Uterus (tissue), 2 donors: ENCODE data around the gene CDH13.

ENCODE experiments used
- POLR2A ChIP-seq, 2 donors: fragments of 450-650 bp; IDR thresholded peaks; one replicate each; pipeline ENCODE4 v1.6.1; 2016; ENCODE audit warnings: antibody characterized with exemption in 2 of 2, mild to moderate bottlenecking in 1 of 2, moderate library complexity in 1 of 2
- TF ChIP-seq, protein P1 (sequence below), 4 experiments: fragments of 200-600 bp in 2 of 4; fragments of 450-650 bp in 2 of 4; sonication (generic) in 2 of 4; IDR thresholded peaks; one replicate each; pipeline ENCODE4 v1.5.1; 2016 to 2019; ENCODE audit warnings: antibody characterized with exemption in 4 of 4, mild to moderate bottlenecking in 2 of 4, moderate library complexity in 1 of 4

DNA sequence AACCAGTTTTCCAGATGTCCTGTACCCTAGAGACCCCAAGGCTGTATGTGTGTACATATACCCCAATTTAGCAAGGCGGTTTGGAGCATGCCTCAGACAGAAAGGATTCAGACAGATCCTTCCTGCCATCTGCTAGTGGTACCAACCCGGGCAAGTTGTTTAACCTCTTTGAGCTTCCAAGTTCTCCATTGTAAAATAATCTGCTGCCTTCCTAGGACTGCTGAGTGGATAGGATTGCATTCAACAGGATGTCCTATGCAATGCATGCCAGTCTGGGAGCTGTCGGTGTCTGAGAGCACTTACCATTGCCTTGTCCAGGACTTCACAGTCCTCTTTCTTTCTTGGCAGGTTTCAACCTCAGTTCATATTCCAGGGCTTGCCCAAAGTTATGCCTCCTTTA is 1.9 kb downstream of the CDH13 start:
- TF ChIP-seq, protein P1, sequence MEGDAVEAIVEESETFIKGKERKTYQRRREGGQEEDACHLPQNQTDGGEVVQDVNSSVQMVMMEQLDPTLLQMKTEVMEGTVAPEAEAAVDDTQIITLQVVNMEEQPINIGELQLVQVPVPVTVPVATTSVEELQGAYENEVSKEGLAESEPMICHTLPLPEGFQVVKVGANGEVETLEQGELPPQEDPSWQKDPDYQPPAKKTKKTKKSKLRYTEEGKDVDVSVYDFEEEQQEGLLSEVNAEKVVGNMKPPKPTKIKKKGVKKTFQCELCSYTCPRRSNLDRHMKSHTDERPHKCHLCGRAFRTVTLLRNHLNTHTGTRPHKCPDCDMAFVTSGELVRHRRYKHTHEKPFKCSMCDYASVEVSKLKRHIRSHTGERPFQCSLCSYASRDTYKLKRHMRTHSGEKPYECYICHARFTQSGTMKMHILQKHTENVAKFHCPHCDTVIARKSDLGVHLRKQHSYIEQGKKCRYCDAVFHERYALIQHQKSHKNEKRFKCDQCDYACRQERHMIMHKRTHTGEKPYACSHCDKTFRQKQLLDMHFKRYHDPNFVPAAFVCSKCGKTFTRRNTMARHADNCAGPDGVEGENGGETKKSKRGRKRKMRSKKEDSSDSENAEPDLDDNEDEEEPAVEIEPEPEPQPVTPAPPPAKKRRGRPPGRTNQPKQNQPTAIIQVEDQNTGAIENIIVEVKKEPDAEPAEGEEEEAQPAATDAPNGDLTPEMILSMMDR (IDR thresholded peaks at IDR 0.05) = no peak
- TF ChIP-seq POLR2A (IDR thresholded peaks at IDR 0.05) = no peak
